Muscle layer of colon (tissue), 2 donors: ENCODE data around the gene PGGHG.
"Not testable (repeated sequence)": the region's sequence is repeated elsewhere in the genome, so short reads cannot be mapped to it uniquely, and the experiment has no call there.

Source experiments
- H3K27ac ChIP-seq: one replicate; pipeline ENCODE4 v1.7.0; 2013; ENCODE audit warnings: low read depth, mild to moderate bottlenecking, low read length, moderate library complexity
- H3K27me3 ChIP-seq, 2 donors: one replicate each; pipeline ENCODE4 v1.7.0; 2013; ENCODE audit warnings: low read length in 2 of 2, mild to moderate bottlenecking in 2 of 2; ENCODE audit not compliant: insufficient read depth in 2 of 2, control insufficient read depth in 1 of 2
- H3K36me3 ChIP-seq: one replicate; pipeline ENCODE4 v1.7.0; 2013; ENCODE audit warnings: mild to moderate bottlenecking, low read length; ENCODE audit not compliant: insufficient read depth
- H3K4me1 ChIP-seq: one replicate; pipeline ENCODE4 v1.7.0; 2013; ENCODE audit warnings: mild to moderate bottlenecking, low read length; ENCODE audit not compliant: insufficient read depth
- H3K4me3 ChIP-seq, 2 donors: one replicate each; pipeline ENCODE4 v1.7.0; 2013; ENCODE audit warnings: low read length in 2 of 2, low read depth in 1 of 2, mild to moderate bottlenecking in 1 of 2, moderate library complexity in 1 of 2
- H3K9ac ChIP-seq: one replicate; pipeline ENCODE4 v1.7.0; 2013; ENCODE audit warnings: low read length
- H3K9me3 ChIP-seq: one replicate; pipeline ENCODE4 v1.7.0; 2013; ENCODE audit warnings: mild to moderate bottlenecking, low read length
- donor health status: abdominal sarcoma.
- donor health status: Adenocarcinoma of cecum.

The PGGHG gene

GRCh38 chr11:255176-255575, 33.8 kb upstream of the PGGHG start:
- H3K4me1 ChIP-seq = no peaks in the 10 kb centered on the region
- no peaks in the 10 kb centered on the region for H3K27me3 ChIP-seq
- peaks cover 32% of the 10 kb centered on the region for H3K36me3 ChIP-seq
- no peaks in the 10 kb centered on the region for H3K9me3 ChIP-seq
- no peak overlapping the region for H3K9ac ChIP-seq
- H3K4me3 ChIP-seq = no peak overlapping the region
- H3K27ac ChIP-seq = no peak overlapping the region

- Histone ChIP-seq H3K27ac (no peak overlapping the region), H3K4me1 (no peaks in the 10 kb centered on the region), H3K36me3 (peaks cover 27% of the 10 kb centered on the region), H3K9me3 (no peaks in the 10 kb centered on the region), H3K4me3 (no peak overlapping the region), H3K27me3 (no peaks in the 10 kb centered on the region), H3K9ac (no peak overlapping the region)
Measured at GRCh38 chr11:255816-256215, 33.1 kb upstream of the PGGHG start.

- Histone ChIP-seq H3K27me3 (no peaks in the 10 kb centered on the region), H3K36me3 (peaks cover 14% of the 10 kb centered on the region), H3K9ac (no peak overlapping the region), H3K4me3 (no peak overlapping the region), H3K9me3 (peaks cover 4% of the 10 kb centered on the region), H3K27ac (no peak overlapping the region), H3K4me1 (no peaks in the 10 kb centered on the region)
Measured at GRCh38 chr11:256952-257737, 31.8 kb upstream of the PGGHG start.

GRCh38 chr11:257766-258493, 31.0 kb upstream of the PGGHG start:
- H3K9ac ChIP-seq = no peak overlapping the region
- H3K4me1 ChIP-seq = no peaks in the 10 kb centered on the region
- H3K27me3 ChIP-seq = no peaks in the 10 kb centered on the region
- no peak overlapping the region for H3K4me3 ChIP-seq
- H3K9me3 ChIP-seq = peaks cover 4% of the 10 kb centered on the region
- peaks cover 6% of the 10 kb centered on the region for H3K36me3 ChIP-seq
- no peak overlapping the region for H3K27ac ChIP-seq

GRCh38 chr11:259413-259812, 29.5 kb upstream of the PGGHG start:
- Histone ChIP-seq H3K9me3 (peaks cover 4% of the 10 kb centered on the region), H3K4me1 (no peaks in the 10 kb centered on the region), H3K27ac (no peak overlapping the region), H3K36me3 (no peaks in the 10 kb centered on the region), H3K27me3 (no peaks in the 10 kb centered on the region), H3K4me3 (no peak overlapping the region), H3K9ac (no peak overlapping the region)

GRCh38 chr11:261624-262023, 27.3 kb upstream of the PGGHG start:
- Histone ChIP-seq H3K36me3 (no peaks in the 10 kb centered on the region), H3K27me3 (no peaks in the 10 kb centered on the region), H3K9me3 (peaks cover 4% of the 10 kb centered on the region), H3K4me3 (no peak overlapping the region), H3K27ac (no peak overlapping the region), H3K9ac (no peak overlapping the region), H3K4me1 (no peaks in the 10 kb centered on the region)

GRCh38 chr11:266676-267439, 22.1 kb upstream of the PGGHG start:
- no peaks in the 10 kb centered on the region for H3K4me1 ChIP-seq
- no peaks in the 10 kb centered on the region for H3K9me3 ChIP-seq
- peaks cover 0 to 12% of the 10 kb centered on the region in 2 donors for H3K27me3 ChIP-seq
- no peak overlapping the region for H3K27ac ChIP-seq
- no peaks in the 10 kb centered on the region for H3K36me3 ChIP-seq
- no peak overlapping the region for H3K9ac ChIP-seq
- H3K4me3 ChIP-seq = no peak overlapping the region

- Histone ChIP-seq H3K9me3 (no peaks in the 10 kb centered on the region), H3K4me1 (no peaks in the 10 kb centered on the region), H3K27me3 (peaks cover 0 to 12% of the 10 kb centered on the region in 2 donors), H3K9ac (no peak overlapping the region), H3K36me3 (no peaks in the 10 kb centered on the region), H3K27ac (no peak overlapping the region), H3K4me3 (no peak overlapping the region)
Measured at GRCh38 chr11:267491-267994, 21.4 kb upstream of the PGGHG start.

- H3K27me3 ChIP-seq = peaks cover 0 to 12% of the 10 kb centered on the region in 2 donors
- H3K9ac ChIP-seq, H3K36me3 ChIP-seq, H3K9me3 ChIP-seq, H3K4me1 ChIP-seq, H3K4me3 ChIP-seq, H3K27ac ChIP-seq: not testable (repeated sequence)
Measured at GRCh38 chr11:268716-269145, 20.2 kb upstream of the PGGHG start.

- Histone ChIP-seq H3K9ac (no peak overlapping the region), H3K36me3 (no peaks in the 10 kb centered on the region), H3K27ac (no peak overlapping the region), H3K4me1 (no peaks in the 10 kb centered on the region), H3K27me3 (peaks cover 0 to 12% of the 10 kb centered on the region in 2 donors), H3K4me3 (no peak overlapping the region), H3K9me3 (no peaks in the 10 kb centered on the region)
Measured at GRCh38 chr11:269146-269890, 19.6 kb upstream of the PGGHG start.
